22Rv1 (cell line): Measurements from ENCODE around the gene FMN1.

Experiments
- CTCF ChIP-seq: fragments of 450-650 bp; IDR thresholded peaks from 2 replicates; pipeline ENCODE4 v1.5.1; 2017; ENCODE audit warnings: mild to moderate bottlenecking
- ZFX ChIP-seq: fragments of 450-650 bp; IDR thresholded peaks from 2 replicates; pipeline ENCODE4 v1.6.1; 2017; ENCODE audit warnings: antibody characterized with exemption, borderline replicate concordance

- TF ChIP-seq CTCF (no peak), ZFX (no peak)
These were observed 285.1 kb downstream of the FMN1 start for GRCh38 chr15:32909431-32909830.
